ENCODE data around the gene TUBAL3. TPM values are rescaled to one million over a fixed set of nuclear protein-coding genes. Genes with fewer than 3 reads are reported as not detected.

Gene TUBAL3
- total and polyA plus RNA-seq, 2 donors (not counting 3 experiments of a cell fraction or from before 2014, with no cell fraction given): not detected

DNA sequence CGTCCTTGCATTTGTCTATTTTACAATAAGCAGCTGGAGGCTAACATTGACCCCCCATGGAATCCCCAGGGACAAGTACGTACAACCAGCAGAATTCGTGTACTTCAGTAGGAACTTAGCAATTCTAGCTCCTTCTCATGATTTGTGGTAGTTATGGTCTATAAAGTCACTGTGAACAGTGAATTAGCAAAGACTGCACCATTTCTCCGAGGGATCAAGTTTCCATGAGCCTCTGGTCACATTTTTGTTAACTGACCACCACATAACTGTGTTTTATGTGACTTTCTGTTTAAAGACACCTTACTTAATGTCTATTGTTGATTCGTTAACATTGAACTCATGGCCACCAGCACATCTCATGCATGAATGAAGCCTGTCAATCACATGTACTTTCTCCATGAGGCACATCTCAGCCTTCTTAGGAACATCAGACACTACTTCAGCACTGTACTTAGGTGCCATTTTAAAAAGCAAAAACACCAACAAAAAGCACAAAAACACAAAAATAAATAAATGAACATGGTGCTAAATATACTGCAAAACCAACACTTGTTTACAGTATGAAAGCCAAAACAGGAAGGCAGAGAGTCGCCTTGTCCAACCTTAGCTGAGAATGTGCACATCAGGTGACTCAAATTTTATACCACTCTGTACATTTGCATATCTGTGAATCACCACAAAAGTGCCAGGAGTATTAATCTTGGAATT, 48.9 kb downstream of the TUBAL3 start:
- H3K4me1 ChIP-seq (ENCODE audit: control insufficient read depth, extremely low read depth, insufficient read depth, low read length): no peaks in the 10 kb centered on the region
- dilution Hi-C loops (cut with MboI; ENCODE audit: extremely low pct_ligation_motif_present, low sequenced_read_pairs): no loop called here
- H2AFZ ChIP-seq (ENCODE audit: low read depth, low read length): no peak overlapping the region
- H3K4me2 ChIP-seq (ENCODE audit: insufficient read depth, low read length): no peak overlapping the region
- intact Hi-C loops (cut with micrococcal nuclease): no loop called here
- H3K9me1 ChIP-seq (replicated peaks; ENCODE audit: control insufficient read depth, extremely low read depth, insufficient read depth, low read length): no peaks in the 10 kb centered on the region
- ChIA-PET POLR2A (no interaction called here), CTCF (no interaction called here)
- peaks cover 0 to 23% of the 10 kb centered on the region in 2 experiments for H3K27me3 ChIP-seq (ENCODE audit: control insufficient read depth in 2 of 2, insufficient read depth in 2 of 2, low read length in 2 of 2)
- DNase-seq (ENCODE audit: low read depth, low spot score) (no peak), FAIRE-seq (no peak)
- no peaks in the 10 kb centered on the region for H3K9me3 ChIP-seq (replicated peaks; ENCODE audit: control insufficient read depth, insufficient read depth, low read length)
- TF ChIP-seq, protein P1, sequence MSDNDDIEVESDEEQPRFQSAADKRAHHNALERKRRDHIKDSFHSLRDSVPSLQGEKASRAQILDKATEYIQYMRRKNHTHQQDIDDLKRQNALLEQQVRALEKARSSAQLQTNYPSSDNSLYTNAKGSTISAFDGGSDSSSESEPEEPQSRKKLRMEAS (IDR thresholded peaks at IDR 0.05; ENCODE audit: insufficient read depth, insufficient read length): no peak
- no peak for TF ChIP-seq EZH2 (IDR thresholded peaks at IDR 0.05; ENCODE audit: borderline replicate concordance, low read depth, low read length, severe bottlenecking)
- no peak for TF ChIP-seq JUN (IDR thresholded peaks at IDR 0.05; ENCODE audit: borderline replicate concordance, insufficient read depth, insufficient read length, low read depth)
- TF ChIP-seq MYC (IDR thresholded peaks at IDR 0.05; ENCODE audit: low read depth, low read length): no peak
- no peak for TF ChIP-seq GATA2 (IDR thresholded peaks at IDR 0.05; ENCODE audit: insufficient read depth, insufficient read length, low read depth, low read length)
- TF ChIP-seq CTCF (IDR thresholded peaks at IDR 0.05; ENCODE audit: extremely low read depth in 1 of 2, insufficient read depth in 1 of 2, low read depth in 1 of 2, low read length in 2 of 2): no peak
- no peak for TF ChIP-seq FOS (IDR thresholded peaks at IDR 0.05; ENCODE audit: borderline replicate concordance, insufficient read depth, low read length)
- TF ChIP-seq POLR2AphosphoS5 (IDR thresholded peaks at IDR 0.05; ENCODE audit: insufficient read depth, low read depth, low read length): no peak
- TF ChIP-seq POLR2A (IDR thresholded peaks at IDR 0.05; ENCODE audit: low read depth, low read length): no peak
- BruUV-seq (replicated peaks): no TSS peak
- no peaks in the 10 kb centered on the region for H4K20me1 ChIP-seq (replicated peaks; ENCODE audit: control insufficient read depth, extremely low read depth, insufficient read depth, low read length)
- no peak overlapping the region for H3K27ac ChIP-seq (ENCODE audit: insufficient read depth, low read depth, low read length)
- H3K4me3 ChIP-seq (replicated peaks in 1 of 3; ENCODE audit: insufficient read depth in 1 of 3, low read depth in 1 of 3, low read length in 3 of 3): no peak overlapping the region
- no peak overlapping the region for H3K9ac ChIP-seq (replicated peaks; ENCODE audit: extremely low read depth, insufficient read depth, low read length)
- H3K79me2 ChIP-seq (ENCODE audit: control insufficient read depth, insufficient read depth, low read length): no peaks in the 10 kb centered on the region
- no peaks in the 10 kb centered on the region for H3K36me3 ChIP-seq (ENCODE audit: control insufficient read depth in 2 of 2, extremely low read depth in 1 of 2, insufficient read depth in 2 of 2, low read length in 2 of 2)

All from endothelial cell of umbilical vein (primary cell).